Measurements from ENCODE around the gene GDPD3. TPM values are rescaled to one million over a fixed set of nuclear protein-coding genes. Genes with fewer than 3 reads are reported as not detected.

GDPD3 gene
- total and polyA plus RNA-seq, 10 of the 15 experiments (the other 5 are each of a cell fraction or from before 2014, with no cell fraction given): 0.29 to 3.3 (median 0.97) TPM

GRCh38 chr16:30114411-30114810 is 1.1 kb upstream of the GDPD3 start:
- no peak overlapping the region for H3K9ac ChIP-seq (ENCODE audit: control insufficient read depth, insufficient read depth, low read length)
- POLR2A ChIA-PET: interaction anchor here (1.3 to 1.4 kb wide), 2 partner anchors 11 to 12 kb away, joined by 5 to 6 read pairs; no protein-coding TSS in a partner anchor
- CTCF ChIA-PET: interaction anchor here (0.6 to 1.6 kb wide), 3 partner anchors 23 to 254 kb away, joined by 3 to 8 read pairs (median 4); partner anchors contain the start of gene TBX6
- ATAC-seq (no peak), DNase-seq (ENCODE audit: low read depth, low spot score) (no peak), FAIRE-seq (no peak)
- WGBS (ENCODE audit: insufficient coverage, insufficient replicate concordance, low lambda C conversion rate, missing lambda C conversion rate): 93% methylated on average over 8 of the region's 11 CpGs
- H3K4me3 ChIP-seq: no peak overlapping the region
- H3K4me2 ChIP-seq (ENCODE audit: control insufficient read depth, insufficient read depth): no peak overlapping the region
- in situ Hi-C loops (cut with MboI): no loop called here
- no peak overlapping the region for H3K27ac ChIP-seq (ENCODE audit: control insufficient read depth, insufficient read depth)
- peaks cover 2% of the 10 kb centered on the region for H3K4me1 ChIP-seq (ENCODE audit: control insufficient read depth, insufficient read depth, low read length)
- TF ChIP-seq RFX5 (IDR thresholded peaks at IDR 0.05; ENCODE audit: low read depth, low read length): no peak
- no peak for TF ChIP-seq HSF1 (IDR thresholded peaks at IDR 0.05; ENCODE audit: low read depth, low read length)
- TF ChIP-seq NFYA (IDR thresholded peaks at IDR 0.05; ENCODE audit: borderline replicate concordance, low read depth, low read length): no peak
- TF ChIP-seq USF1 (IDR thresholded peaks at IDR 0.05; ENCODE audit: borderline replicate concordance, extremely low read length, insufficient read depth, low read depth, low read length): no peak
- RAD21 ChIA-PET (ENCODE audit: unreplicated experiment): interaction anchor here (0.6 kb wide), 1 partner anchor 505 kb away, joined by 3 read pairs; no protein-coding TSS in a partner anchor
- no peak overlapping the region for H2AFZ ChIP-seq (ENCODE audit: control insufficient read depth, low read depth, low read length)
- H3K27me3 ChIP-seq (replicated peaks in 1 of 2; ENCODE audit: control insufficient read depth in 2 of 2, insufficient read depth in 2 of 2, low read length in 1 of 2): no peaks in the 10 kb centered on the region
- SMC1A ChIA-PET (ENCODE audit: uncharacterized antibody, unreplicated experiment): no interaction called here
- BruUV-seq (replicated peaks): no TSS peak
- intact Hi-C loops (cut with micrococcal nuclease; ENCODE audit: unreplicated experiment): no loop called here
- H3K9me3 ChIP-seq (replicated peaks; ENCODE audit: control insufficient read depth, insufficient read depth, low read length): no peaks in the 10 kb centered on the region
- no peaks in the 10 kb centered on the region for H3K79me2 ChIP-seq (ENCODE audit: control insufficient read depth, insufficient read depth, low read length)
- no peaks in the 10 kb centered on the region; a peak in 1 of 4 replicates for H3K36me3 ChIP-seq (ENCODE audit: control insufficient read depth in 2 of 2, insufficient read depth in 2 of 2, low read length in 1 of 2)
- no peaks in the 10 kb centered on the region for H4K20me1 ChIP-seq (ENCODE audit: control insufficient read depth, insufficient read depth)
